NCI-H1048 (cell line): ENCODE results near the gene BROX.

Experiments used
- DNase-seq: peaks from one replicate; lab custom pipeline; 2025; lab: John Stamatoyannopoulos, UW

BROX gene

DNA sequence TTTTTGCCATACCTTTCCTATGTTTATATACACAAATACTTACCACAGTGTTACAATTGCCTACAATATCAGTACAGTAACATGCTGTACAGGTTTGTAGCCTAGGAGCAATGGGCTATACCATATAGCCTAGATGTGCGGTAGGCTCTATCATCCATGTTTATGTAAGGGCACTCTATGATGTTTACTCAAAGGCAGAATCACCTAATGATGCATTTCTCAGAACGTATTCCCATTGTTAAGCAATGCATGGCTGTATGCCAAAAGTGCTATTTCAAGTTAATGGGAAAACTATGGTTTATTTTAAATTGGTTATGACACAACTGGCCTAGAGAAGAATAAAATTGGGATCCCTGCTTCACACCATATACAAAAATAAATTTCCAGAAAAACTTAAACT lies 65.6 kb downstream of the BROX start:
- DNase-seq = no peak

DNA sequence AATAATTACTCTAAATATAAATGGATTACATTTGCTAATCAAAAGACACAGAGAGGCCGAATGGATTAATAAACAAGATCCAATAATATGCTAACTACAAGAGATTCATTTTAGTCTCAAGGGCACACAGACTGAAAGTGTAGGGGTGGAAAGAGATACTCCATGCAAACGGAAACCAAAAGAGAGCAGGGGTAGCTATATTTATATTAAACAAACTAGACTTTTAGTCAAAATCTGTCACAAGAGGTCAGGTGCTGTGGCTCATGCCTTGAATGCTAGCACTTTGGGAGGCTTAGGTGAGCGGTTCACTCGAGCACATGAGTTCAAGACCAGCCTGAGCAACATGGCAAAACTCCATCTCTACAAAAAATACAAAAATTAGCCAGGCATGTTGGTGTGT lies 68.9 kb downstream of the BROX start:
- DNase-seq = no peak

- no peak for DNase-seq
Observed at GRCh38 chr1:222783051-222783450, 70.7 kb downstream of the BROX start.

GRCh38 chr1:222784371-222784770 lies 72.0 kb downstream of the BROX start:
- no peak for DNase-seq
